OCI-LY1 (cell line): ENCODE data around the gene PDE11A.

ENCODE experiments used
- EZH2 ChIP-seq: fragments of 200-600 bp; sonication (generic), shearing (Covaris generic); IDR thresholded peaks from 2 replicates; pipeline ENCODE4 v1.8.0; 2017; ENCODE audit warnings: borderline replicate concordance, mixed run types, mild to moderate bottlenecking, antibody characterized with exemption, low read length, moderate library complexity, mixed read lengths
- TF ChIP-seq, protein P1 (sequence below): fragments of 200-600 bp; sonication (generic), shearing (Covaris generic); IDR thresholded peaks from 2 replicates; pipeline ENCODE4 v1.5.1; 2017; ENCODE audit warnings: mild to moderate bottlenecking, antibody characterized with exemption, low read length, moderate library complexity, mixed read lengths

DNA sequence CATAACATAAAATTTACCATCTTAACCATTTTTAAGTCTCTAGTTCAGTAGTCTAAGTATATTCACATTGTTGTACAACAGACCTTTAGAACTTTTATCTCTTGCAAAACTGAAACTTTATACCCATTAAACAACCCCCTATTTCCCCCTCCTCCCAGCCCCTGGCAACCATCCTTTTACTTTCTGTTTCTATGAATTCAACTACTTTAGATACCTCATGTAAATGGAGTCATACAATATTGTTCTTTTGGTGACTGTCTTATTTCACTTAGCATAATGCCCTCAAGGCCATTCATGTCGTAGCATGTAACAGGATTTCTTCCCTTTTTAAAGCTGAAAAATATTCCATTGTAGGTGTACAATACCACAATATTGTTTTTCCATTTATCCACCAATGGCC, 129.8 kb downstream of the PDE11A start:
- TF ChIP-seq, protein P1, sequence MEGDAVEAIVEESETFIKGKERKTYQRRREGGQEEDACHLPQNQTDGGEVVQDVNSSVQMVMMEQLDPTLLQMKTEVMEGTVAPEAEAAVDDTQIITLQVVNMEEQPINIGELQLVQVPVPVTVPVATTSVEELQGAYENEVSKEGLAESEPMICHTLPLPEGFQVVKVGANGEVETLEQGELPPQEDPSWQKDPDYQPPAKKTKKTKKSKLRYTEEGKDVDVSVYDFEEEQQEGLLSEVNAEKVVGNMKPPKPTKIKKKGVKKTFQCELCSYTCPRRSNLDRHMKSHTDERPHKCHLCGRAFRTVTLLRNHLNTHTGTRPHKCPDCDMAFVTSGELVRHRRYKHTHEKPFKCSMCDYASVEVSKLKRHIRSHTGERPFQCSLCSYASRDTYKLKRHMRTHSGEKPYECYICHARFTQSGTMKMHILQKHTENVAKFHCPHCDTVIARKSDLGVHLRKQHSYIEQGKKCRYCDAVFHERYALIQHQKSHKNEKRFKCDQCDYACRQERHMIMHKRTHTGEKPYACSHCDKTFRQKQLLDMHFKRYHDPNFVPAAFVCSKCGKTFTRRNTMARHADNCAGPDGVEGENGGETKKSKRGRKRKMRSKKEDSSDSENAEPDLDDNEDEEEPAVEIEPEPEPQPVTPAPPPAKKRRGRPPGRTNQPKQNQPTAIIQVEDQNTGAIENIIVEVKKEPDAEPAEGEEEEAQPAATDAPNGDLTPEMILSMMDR: no peak
- TF ChIP-seq EZH2: no peak
